Mammary epithelial cell (primary cell): ENCODE data around the gene ITGA8.

Experiments
- EZH2 ChIP-seq: IDR thresholded peaks from 2 replicates; pipeline ENCODE4 v1.6.1; 2012; ENCODE audit warnings: low read length, inconsistent platforms, borderline replicate concordance
- TF ChIP-seq, protein P1 (sequence below), 2 donors: IDR thresholded peaks in 1 of 2; conservative IDR thresholded peaks in 1 of 2; 2 replicates each; pipeline ENCODE4 v1.5.1; 2011 to 2012; ENCODE audit warnings: inconsistent platforms in 2 of 2, low read length in 2 of 2, mild to moderate bottlenecking in 2 of 2, control low read depth in 1 of 2, low read depth in 1 of 2; ENCODE audit not compliant: insufficient read depth in 1 of 2; ENCODE audit errors: extremely low read depth in 1 of 2

DNA sequence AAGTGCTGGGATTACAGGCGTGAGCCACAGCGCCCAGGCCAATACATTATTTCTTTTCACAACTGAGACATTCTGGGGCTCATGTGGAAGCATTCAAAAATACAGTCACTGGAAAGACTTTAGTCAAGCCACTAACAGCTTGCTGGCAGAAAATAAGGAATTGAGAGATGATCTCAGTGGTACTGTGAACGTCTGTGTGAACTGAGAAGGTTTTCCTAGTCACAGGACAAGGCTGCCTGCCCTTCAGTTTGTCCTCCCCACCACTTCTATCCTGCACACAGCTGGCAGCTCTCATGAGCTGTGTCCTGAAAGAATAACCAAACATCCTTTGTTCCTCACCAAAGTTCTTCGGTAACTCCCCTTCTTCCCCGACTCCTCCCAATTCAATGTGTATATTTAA, 31.3 kb upstream of the ITGA8 start:
- TF ChIP-seq, protein P1, sequence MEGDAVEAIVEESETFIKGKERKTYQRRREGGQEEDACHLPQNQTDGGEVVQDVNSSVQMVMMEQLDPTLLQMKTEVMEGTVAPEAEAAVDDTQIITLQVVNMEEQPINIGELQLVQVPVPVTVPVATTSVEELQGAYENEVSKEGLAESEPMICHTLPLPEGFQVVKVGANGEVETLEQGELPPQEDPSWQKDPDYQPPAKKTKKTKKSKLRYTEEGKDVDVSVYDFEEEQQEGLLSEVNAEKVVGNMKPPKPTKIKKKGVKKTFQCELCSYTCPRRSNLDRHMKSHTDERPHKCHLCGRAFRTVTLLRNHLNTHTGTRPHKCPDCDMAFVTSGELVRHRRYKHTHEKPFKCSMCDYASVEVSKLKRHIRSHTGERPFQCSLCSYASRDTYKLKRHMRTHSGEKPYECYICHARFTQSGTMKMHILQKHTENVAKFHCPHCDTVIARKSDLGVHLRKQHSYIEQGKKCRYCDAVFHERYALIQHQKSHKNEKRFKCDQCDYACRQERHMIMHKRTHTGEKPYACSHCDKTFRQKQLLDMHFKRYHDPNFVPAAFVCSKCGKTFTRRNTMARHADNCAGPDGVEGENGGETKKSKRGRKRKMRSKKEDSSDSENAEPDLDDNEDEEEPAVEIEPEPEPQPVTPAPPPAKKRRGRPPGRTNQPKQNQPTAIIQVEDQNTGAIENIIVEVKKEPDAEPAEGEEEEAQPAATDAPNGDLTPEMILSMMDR (conservative IDR thresholded peaks at IDR 0.05 in 1 of 2, IDR thresholded peaks at IDR 0.05 in 1 of 2; ENCODE audit: extremely low read depth in 1 of 2, insufficient read depth in 1 of 2, low read depth in 1 of 2, low read length in 2 of 2): no peak
- no peak for TF ChIP-seq EZH2
